HG03460 (cell line): ENCODE measurements around the gene ITGAV.

Experiments
- ATAC-seq: cut with Tn5 transposase; IDR thresholded peaks from one replicate; pipeline ENCODE4 v1.9.1; 2021; ENCODE audit not compliant: unreplicated experiment

ITGAV gene

GRCh38 chr2:186716004-186716403, 126.1 kb downstream of the ITGAV start:
- no peak for ATAC-seq

- ATAC-seq = no peak
Measured at GRCh38 chr2:186716899-186717298, 127.0 kb downstream of the ITGAV start.

GRCh38 chr2:186717320-186718007, 127.6 kb downstream of the ITGAV start:
- no peak for ATAC-seq

GRCh38 chr2:186718122-186718521, 128.3 kb downstream of the ITGAV start:
- ATAC-seq = no peak

GRCh38 chr2:186718903-186719302, 129.0 kb downstream of the ITGAV start:
- no peak for ATAC-seq

GRCh38 chr2:186721956-186722355, 132.1 kb downstream of the ITGAV start:
- ATAC-seq = no peak

- ATAC-seq = no peak
Measured at GRCh38 chr2:186724736-186725135, 134.9 kb downstream of the ITGAV start.

- no peak for ATAC-seq
Measured at GRCh38 chr2:186725783-186726182, 135.9 kb downstream of the ITGAV start.

GRCh38 chr2:186726938-186727337, 137.1 kb downstream of the ITGAV start:
- ATAC-seq = no peak

- ATAC-seq = no peak
Measured at GRCh38 chr2:186728631-186729030, 138.8 kb downstream of the ITGAV start.
